Astrocyte (in vitro differentiated cells and primary cell): ENCODE data around the gene NLGN4Y.

Experiments used
- CTCF ChIP-seq: IDR thresholded peaks from 2 replicates; pipeline ENCODE4 v1.5.1; 2011; ENCODE audit warnings: low read depth, mild to moderate bottlenecking, inconsistent platforms, low read length, moderate library complexity; ENCODE audit not compliant: insufficient read depth
- EZH2 ChIP-seq: IDR thresholded peaks from 2 replicates; pipeline ENCODE4 v1.6.1; 2012; ENCODE audit warnings: mild to moderate bottlenecking, low read length, inconsistent platforms; ENCODE audit not compliant: insufficient read depth

- TF ChIP-seq CTCF (no peak), EZH2 (no peak)
Observed at GRCh38 chrY:14755571-14755970, 231.2 kb downstream of the NLGN4Y start.
